Stimulated activated CD8-positive, alpha-beta memory T cell treated with anti-CD3 and anti-CD28 coated beads, Interleukin-7, amount 100 ng/mL, for 1 hour (primary cell): ENCODE results near the gene SORCS2.
"Not testable (repeated sequence)": the region's sequence is repeated elsewhere in the genome, so short reads cannot be mapped to it uniquely, and the experiment has no call there.

Experiments used
- DNase-seq, 2 donors: peaks; one replicate each; pipeline ENCODE4 v3.0.0-alpha.2; 2020; ENCODE audit warnings: low read depth in 2 of 2

SORCS2 gene

GRCh38 chr4:7199771-7200441 is 7.6 kb downstream of the SORCS2 start:
- DNase-seq = no peak

GRCh38 chr4:7200801-7201200 is 8.5 kb downstream of the SORCS2 start:
- no peak for DNase-seq

GRCh38 chr4:7201420-7202305 is 9.3 kb downstream of the SORCS2 start:
- DNase-seq = no peak

GRCh38 chr4:7202411-7202810 is 10.1 kb downstream of the SORCS2 start:
- no peak for DNase-seq

- no peak for DNase-seq
These were observed 12.5 kb downstream of the SORCS2 start for GRCh38 chr4:7204656-7205387.

- DNase-seq = no peak
These were observed 14.0 kb downstream of the SORCS2 start for GRCh38 chr4:7206385-7206784.

- DNase-seq = no peak
These were observed 14.7 kb downstream of the SORCS2 start for GRCh38 chr4:7206911-7207567.

GRCh38 chr4:7207628-7208231 is 15.4 kb downstream of the SORCS2 start:
- DNase-seq = no peak

GRCh38 chr4:7208509-7209451 is 16.4 kb downstream of the SORCS2 start:
- DNase-seq = no peak

GRCh38 chr4:7209699-7210098 is 17.4 kb downstream of the SORCS2 start:
- DNase-seq = no peak

- DNase-seq = no peak
These were observed 18.5 kb downstream of the SORCS2 start for GRCh38 chr4:7210824-7211223.

- DNase-seq = no peak
These were observed 19.9 kb downstream of the SORCS2 start for GRCh38 chr4:7212101-7212674.

GRCh38 chr4:7212921-7213320 is 20.6 kb downstream of the SORCS2 start:
- DNase-seq = no peak

GRCh38 chr4:7213807-7214206 is 21.5 kb downstream of the SORCS2 start:
- no peak for DNase-seq

GRCh38 chr4:7214359-7214758 is 22.0 kb downstream of the SORCS2 start:
- no peak for DNase-seq

- DNase-seq = not testable (repeated sequence)
These were observed 22.8 kb downstream of the SORCS2 start for GRCh38 chr4:7215187-7215586.

- DNase-seq = no peak
These were observed 24.7 kb downstream of the SORCS2 start for GRCh38 chr4:7217039-7217438.

- DNase-seq = no peak
These were observed 25.4 kb downstream of the SORCS2 start for GRCh38 chr4:7217474-7218321.

- no peak for DNase-seq
These were observed 26.3 kb downstream of the SORCS2 start for GRCh38 chr4:7218686-7219085.
